Fibroblast of the aortic adventitia (primary cell): Measurements from ENCODE around the gene FOXRED2. TPM values are rescaled to one million over a fixed set of nuclear protein-coding genes. Genes with fewer than 3 reads are reported as not detected.

Experiments
- DNase-seq: peaks from one replicate; pipeline ENCODE4 v3.0.0-alpha.2; 2010; ENCODE audit warnings: low read depth
- H3K4me3 ChIP-seq: 2 replicates; pipeline ENCODE4 v1.5.1; 2011; ENCODE audit warnings: low read depth, mild to moderate bottlenecking, control low read depth, low read length, moderate library complexity
- total RNA-seq: library from RNA; depleted of rRNA; stranded (reverse); fragments of >200 nt; gene quantifications from 2 replicates; pipeline ENCODE4 v1.2.3, GENCODE V29; 2012; ENCODE audit warnings: low replicate concordance
- TF ChIP-seq, protein P1 (sequence below): IDR thresholded peaks from 2 replicates; pipeline ENCODE4 v1.5.1; 2011; ENCODE audit warnings: mild to moderate bottlenecking, low read length, control low read depth, inconsistent platforms; ENCODE audit not compliant: insufficient read depth

The FOXRED2 gene
- total RNA-seq, 1 donor = 27.8 TPM

DNA sequence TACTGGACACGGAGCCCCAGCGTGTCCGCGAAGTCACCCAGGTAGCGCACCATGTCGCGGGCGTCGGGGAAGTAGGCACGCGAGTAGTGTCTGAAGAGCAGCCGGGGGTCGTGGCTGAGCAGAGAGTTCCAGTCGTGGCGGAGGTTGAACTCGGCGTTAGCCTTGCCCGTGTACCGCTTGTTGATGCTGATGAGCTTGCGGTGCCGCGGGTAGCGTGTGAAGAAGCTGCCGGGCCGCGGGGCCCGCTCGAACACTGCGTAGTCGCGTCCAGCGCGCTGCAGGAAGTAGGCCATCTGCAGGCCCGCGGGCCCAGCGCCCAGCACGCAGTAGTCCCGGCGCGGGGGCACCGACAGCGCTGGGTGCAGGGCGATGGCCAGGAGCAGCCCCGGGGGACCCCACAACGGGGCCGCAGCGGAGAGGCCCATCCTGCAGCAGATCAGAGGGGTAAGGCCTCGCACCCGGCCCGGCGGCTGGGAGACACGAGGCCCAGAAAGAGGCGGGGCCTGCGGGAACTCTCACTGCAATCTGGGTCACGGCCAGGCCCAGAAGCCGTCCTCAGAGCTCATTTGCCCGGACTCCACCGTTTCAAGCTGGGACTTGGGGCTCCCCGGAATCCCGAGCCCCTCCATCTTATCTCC is 723 bp downstream of the FOXRED2 start:
- DNase-seq = no peak
- H3K4me3 ChIP-seq = peak overlapping the region; percentile 70
- TF ChIP-seq, protein P1, sequence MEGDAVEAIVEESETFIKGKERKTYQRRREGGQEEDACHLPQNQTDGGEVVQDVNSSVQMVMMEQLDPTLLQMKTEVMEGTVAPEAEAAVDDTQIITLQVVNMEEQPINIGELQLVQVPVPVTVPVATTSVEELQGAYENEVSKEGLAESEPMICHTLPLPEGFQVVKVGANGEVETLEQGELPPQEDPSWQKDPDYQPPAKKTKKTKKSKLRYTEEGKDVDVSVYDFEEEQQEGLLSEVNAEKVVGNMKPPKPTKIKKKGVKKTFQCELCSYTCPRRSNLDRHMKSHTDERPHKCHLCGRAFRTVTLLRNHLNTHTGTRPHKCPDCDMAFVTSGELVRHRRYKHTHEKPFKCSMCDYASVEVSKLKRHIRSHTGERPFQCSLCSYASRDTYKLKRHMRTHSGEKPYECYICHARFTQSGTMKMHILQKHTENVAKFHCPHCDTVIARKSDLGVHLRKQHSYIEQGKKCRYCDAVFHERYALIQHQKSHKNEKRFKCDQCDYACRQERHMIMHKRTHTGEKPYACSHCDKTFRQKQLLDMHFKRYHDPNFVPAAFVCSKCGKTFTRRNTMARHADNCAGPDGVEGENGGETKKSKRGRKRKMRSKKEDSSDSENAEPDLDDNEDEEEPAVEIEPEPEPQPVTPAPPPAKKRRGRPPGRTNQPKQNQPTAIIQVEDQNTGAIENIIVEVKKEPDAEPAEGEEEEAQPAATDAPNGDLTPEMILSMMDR = no peak

DNA sequence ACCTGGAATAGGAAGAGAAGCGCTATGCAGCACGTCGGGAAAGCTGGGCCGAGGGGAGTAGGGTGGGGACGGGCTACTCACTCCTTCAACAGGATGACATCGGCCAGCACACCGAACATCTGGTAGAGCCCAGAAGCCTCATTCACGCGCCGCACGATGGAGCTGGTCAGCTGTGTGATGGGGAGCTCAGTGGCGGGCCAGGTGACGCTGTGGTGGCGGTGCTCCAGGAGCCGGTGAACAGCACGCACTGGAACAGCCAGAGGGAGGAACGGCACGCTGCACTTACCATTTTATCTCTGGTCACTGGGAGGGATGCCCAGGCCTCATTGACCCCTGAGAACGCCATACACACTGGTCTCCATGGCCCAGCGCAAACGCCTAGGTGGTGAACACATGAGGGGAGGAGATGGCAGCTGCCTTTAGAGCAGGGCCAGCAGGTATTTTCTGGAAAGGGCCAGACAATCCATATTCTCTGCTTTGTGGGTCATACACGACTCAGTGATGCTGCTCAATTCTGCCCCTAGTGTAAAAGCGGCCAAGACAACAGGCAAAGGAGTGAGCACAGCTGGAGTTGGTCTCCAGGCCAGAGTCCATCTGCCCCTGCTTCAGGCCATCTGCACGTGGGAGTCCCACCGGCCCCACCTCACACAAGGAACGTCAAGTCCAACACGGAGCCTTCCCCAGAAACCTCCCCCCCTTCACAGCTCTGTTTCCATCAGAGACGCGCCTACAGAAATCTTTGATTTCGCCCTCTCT is 8.8 kb downstream of the FOXRED2 start:
- TF ChIP-seq, protein P1 = no peak
- DNase-seq = no peak
- no peak overlapping the region for H3K4me3 ChIP-seq

DNA sequence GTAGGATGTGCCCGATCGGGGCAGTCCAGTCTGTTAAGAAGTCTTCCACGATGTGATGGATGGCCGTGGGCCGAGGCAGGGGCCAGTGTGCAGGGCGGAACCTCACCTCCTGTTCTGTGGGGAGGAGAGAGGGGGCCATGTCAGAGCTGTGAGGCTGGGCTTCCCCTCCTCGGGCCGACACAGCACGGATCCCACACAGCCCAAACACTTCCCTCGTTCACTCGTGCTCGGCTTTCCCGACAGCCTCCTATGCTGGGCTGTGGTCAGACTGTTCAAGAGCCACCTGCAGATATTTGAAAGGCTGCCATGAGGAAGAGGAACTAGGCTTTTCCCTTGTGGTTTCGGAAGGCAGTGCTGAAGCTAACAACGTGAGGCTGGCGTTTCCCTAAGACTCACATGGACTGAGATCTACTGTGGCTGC is 13.1 kb downstream of the FOXRED2 start:
- no peak for DNase-seq
- H3K4me3 ChIP-seq = no peak overlapping the region
- TF ChIP-seq, protein P1 = no peak

DNA sequence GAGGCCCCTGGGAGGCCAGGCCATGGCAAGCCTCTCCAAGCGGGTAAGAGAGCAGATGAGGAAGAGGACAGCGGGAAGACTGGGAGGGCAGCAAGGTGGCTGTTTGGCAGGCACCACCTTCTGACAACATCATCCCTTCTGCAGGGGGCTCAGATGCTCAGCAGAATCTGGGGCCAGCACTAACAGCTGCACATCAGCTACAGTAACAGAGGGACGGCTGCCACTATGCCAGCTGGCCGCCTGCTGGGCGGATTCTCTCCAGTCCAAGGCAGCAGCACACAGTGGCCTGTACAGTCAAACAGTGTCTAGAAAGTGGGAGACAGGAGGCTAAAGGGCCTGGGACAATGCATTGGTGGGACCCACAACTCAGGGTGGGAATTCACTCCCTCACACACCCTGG is 14.7 kb downstream of the FOXRED2 start:
- DNase-seq = no peak
- no peak overlapping the region for H3K4me3 ChIP-seq
- TF ChIP-seq, protein P1 = no peak

DNA sequence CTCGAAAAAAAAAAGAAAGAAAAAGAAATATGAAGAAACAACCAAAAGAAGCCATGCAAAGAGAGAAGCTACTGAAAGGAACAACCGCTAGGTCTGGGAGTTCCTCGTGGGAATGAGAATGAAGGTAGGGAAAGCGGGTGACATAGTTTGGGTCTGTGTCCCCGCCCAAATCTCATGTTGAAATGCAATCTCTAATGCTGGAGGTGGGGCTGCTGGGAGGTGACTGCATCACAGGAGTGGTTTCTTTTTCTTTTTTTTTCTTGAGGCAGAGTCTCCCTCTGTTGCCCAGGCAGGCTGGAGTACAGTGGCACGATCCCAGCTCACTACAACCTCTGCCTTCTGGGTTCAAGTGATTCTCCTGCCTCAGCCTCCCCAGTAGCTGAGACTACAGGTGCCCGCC is 15.7 kb downstream of the FOXRED2 start:
- DNase-seq = no peak
- TF ChIP-seq, protein P1 = no peak
- no peak overlapping the region for H3K4me3 ChIP-seq

DNA sequence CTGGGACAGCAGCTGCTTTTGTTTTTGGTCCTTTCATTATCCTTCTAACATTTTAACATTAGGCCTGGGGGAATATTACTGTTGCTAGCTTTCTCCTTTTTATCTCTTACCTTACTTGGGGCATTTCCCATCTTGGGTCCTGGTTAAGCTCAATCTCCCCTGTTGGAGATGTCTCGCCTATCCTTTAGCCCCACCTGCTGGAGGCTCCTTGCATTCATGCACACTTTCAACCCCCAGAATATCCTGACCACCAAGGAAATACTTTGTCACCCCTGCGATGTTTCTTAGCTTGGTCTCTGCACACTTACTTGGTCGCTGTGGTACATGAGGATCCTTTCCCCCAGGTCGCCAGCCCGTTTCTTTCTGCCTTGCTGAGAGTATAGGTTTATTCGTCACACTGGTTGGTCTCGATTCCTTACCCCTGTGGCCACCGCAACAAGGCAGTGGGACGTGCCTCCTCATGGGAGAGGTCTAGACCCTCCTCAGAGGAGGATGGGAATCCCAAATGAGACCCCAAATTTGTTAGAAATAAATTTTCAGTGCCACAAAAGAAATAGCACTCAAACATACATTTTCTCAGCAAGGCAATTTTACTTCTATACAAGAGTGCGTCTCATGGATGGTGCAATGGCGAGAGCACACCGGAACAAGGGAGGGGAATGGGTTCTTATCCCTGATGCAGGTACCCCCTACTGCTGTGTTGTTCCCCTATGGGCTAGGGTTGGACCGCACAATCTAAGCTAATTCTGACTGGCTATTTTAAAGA is 20.0 kb downstream of the FOXRED2 start:
- TF ChIP-seq, protein P1 = peak; percentile 63
- peak; percentile 56 for DNase-seq
- no peak overlapping the region for H3K4me3 ChIP-seq
